IMR-90 (cell line): Measurements from ENCODE around the gene ZNF341. TPM values are rescaled to one million over a fixed set of nuclear protein-coding genes. Genes with fewer than 3 reads are reported as not detected.

ENCODE experiments used
- ATAC-seq: fragments of 200-7000 bp; cut with Tn5 transposase; 2 replicates; pipeline ENCODE4 v1.9.1; 2020; ENCODE audit warnings: low read depth, mild to moderate bottlenecking, moderate library complexity
- BruUV-seq: library from RNA; stranded (reverse); fragments of 400-500 nt; replicated peaks from 2 replicates; lab custom pipeline; 2021; lab: Mats Ljungman, UMichigan
- CTCF ChIA-PET: fragments of 300-600 bp; formaldehyde crosslinking; extraction: SDS; loops from one replicate; lab custom pipeline; 2021; ENCODE audit warnings: antibody characterized with exemption; lab: Yijun Ruan, JAX
- POLR2A ChIA-PET: fragments of 300-600 bp; sonication (Branson Sonifier 250); formaldehyde crosslinking; loops from one replicate; lab custom pipeline; 2022; ENCODE audit warnings: antibody characterized with exemption; ENCODE audit not compliant: unreplicated experiment; lab: Charles Lee
- DNase-seq: peaks from one replicate; pipeline ENCODE4 v3.0.0; 2013
- H2AFZ ChIP-seq: replicated peaks from 2 replicates; pipeline ENCODE3; 2013; ENCODE audit warnings: low read length, mild to moderate bottlenecking; ENCODE audit not compliant: poor library complexity
- H2AK5ac ChIP-seq: 2 replicates; pipeline ENCODE4 v1.6.1; 2013; ENCODE audit warnings: low read depth, low read length, inconsistent platforms
- H2AK9ac ChIP-seq: replicated peaks from 2 replicates; pipeline ENCODE3; 2013; ENCODE audit warnings: mild to moderate bottlenecking, low read depth, low read length, moderate library complexity; ENCODE audit not compliant: poor library complexity
- H2BK120ac ChIP-seq: 2 replicates; pipeline ENCODE4 v1.6.1; 2013; ENCODE audit warnings: low read depth, low read length, inconsistent platforms
- H2BK15ac ChIP-seq: 3 replicates; pipeline ENCODE4 v1.6.1; 2013; ENCODE audit warnings: low read depth, low read length, inconsistent platforms
- H2BK20ac ChIP-seq: 2 replicates; pipeline ENCODE4 v1.6.1; 2013; ENCODE audit warnings: low read depth, mild to moderate bottlenecking, inconsistent platforms, low read length, moderate library complexity
- H2BK5ac ChIP-seq: 2 replicates; pipeline ENCODE4 v1.6.1; 2013; ENCODE audit warnings: mild to moderate bottlenecking, low read depth, low read length, inconsistent platforms; ENCODE audit not compliant: poor library complexity, severe bottlenecking
- H3K14ac ChIP-seq: replicated peaks from 2 replicates; pipeline ENCODE4 v1.6.1; 2013; ENCODE audit warnings: low read depth, low read length, inconsistent platforms
- H3K18ac ChIP-seq: 2 replicates; pipeline ENCODE4 v1.6.1; 2013; ENCODE audit warnings: low read depth, low read length, control low read depth
- H3K23ac ChIP-seq: 2 replicates; pipeline ENCODE4 v1.6.1; 2013; ENCODE audit warnings: low read depth, low read length, inconsistent platforms
- H3K27ac ChIP-seq: 2 replicates; pipeline ENCODE4 v1.5.1; 2013; ENCODE audit warnings: mild to moderate bottlenecking, control low read depth, low read length; ENCODE audit not compliant: insufficient read depth
- H3K27me3 ChIP-seq: 2 replicates; pipeline ENCODE4 v1.6.1; 2013; ENCODE audit warnings: low read length; ENCODE audit not compliant: control insufficient read depth, insufficient read depth
- H3K36me3 ChIP-seq: 2 replicates; pipeline ENCODE4 v1.6.1; 2013; ENCODE audit warnings: low read length, mixed read lengths; ENCODE audit not compliant: control insufficient read depth, insufficient read depth
- H3K4ac ChIP-seq: 2 replicates; pipeline ENCODE4 v1.6.1; 2013; ENCODE audit warnings: low read depth, low read length, inconsistent platforms
- H3K4me1 ChIP-seq: 2 replicates; pipeline ENCODE4 v1.6.1; 2013; ENCODE audit warnings: low read length, mixed read lengths; ENCODE audit not compliant: control insufficient read depth, insufficient read depth
- H3K4me2 ChIP-seq: 2 replicates; pipeline ENCODE4 v1.6.1; 2013; ENCODE audit warnings: low read depth, mild to moderate bottlenecking, control low read depth, low read length, moderate library complexity
- H3K4me3 ChIP-seq: 2 replicates; pipeline ENCODE4 v1.5.1; 2013; ENCODE audit warnings: low read depth, mild to moderate bottlenecking, control low read depth, low read length, moderate library complexity; ENCODE audit not compliant: insufficient read depth
- H3K56ac ChIP-seq: 2 replicates; pipeline ENCODE4 v1.6.1; 2013; ENCODE audit warnings: low read length, inconsistent platforms; ENCODE audit not compliant: insufficient read depth; ENCODE audit errors: extremely low read depth
- H3K79me1 ChIP-seq, 2 experiments: 2 replicates each; pipeline ENCODE4 v1.6.1; 2013; ENCODE audit warnings: low read length in 2 of 2, inconsistent platforms in 1 of 2, low read depth in 1 of 2
- H3K9ac ChIP-seq: 2 replicates; pipeline ENCODE4 v1.6.1; 2013; ENCODE audit warnings: low read depth, low read length, control low read depth
- H3K9me1 ChIP-seq: 2 replicates; pipeline ENCODE4 v1.6.1; 2013; ENCODE audit warnings: low read length, inconsistent platforms; ENCODE audit not compliant: insufficient read depth
- H3K9me3 ChIP-seq: 2 replicates; pipeline ENCODE4 v1.6.1; 2013; ENCODE audit warnings: low read length; ENCODE audit not compliant: control insufficient read depth, insufficient read depth
- H4K20me1 ChIP-seq: 2 replicates; pipeline ENCODE4 v1.6.1; 2013; ENCODE audit warnings: low read length, inconsistent platforms; ENCODE audit not compliant: insufficient read depth
- H4K5ac ChIP-seq: 2 replicates; pipeline ENCODE4 v1.6.1; 2013; ENCODE audit warnings: mild to moderate bottlenecking, low read depth, low read length, control low read depth
- H4K8ac ChIP-seq, 2 experiments: 2 replicates each; pipeline ENCODE4 v1.6.1; 2013; ENCODE audit warnings: low read depth in 2 of 2, low read length in 2 of 2, control low read depth in 1 of 2, inconsistent platforms in 1 of 2
- H4K91ac ChIP-seq: 2 replicates; pipeline ENCODE4 v1.6.1; 2013; ENCODE audit warnings: low read depth, low read length, inconsistent platforms; ENCODE audit not compliant: insufficient read depth
- BHLHE40 ChIP-seq: fragments of 150-350 bp; IDR thresholded peaks from 2 replicates; pipeline ENCODE4 v1.6.1; 2016; ENCODE audit warnings: mild to moderate bottlenecking, low read depth, low read length
- CEBPB ChIP-seq: IDR thresholded peaks from 2 replicates; pipeline ENCODE4 v1.6.1; 2012; ENCODE audit warnings: low read depth, low read length, improper control_type of control experiment
- CHD1 ChIP-seq: IDR thresholded peaks from 2 replicates; pipeline ENCODE4 v1.6.1; 2012; ENCODE audit warnings: low read depth, low read length, improper control_type of control experiment
- FOS ChIP-seq: fragments of 150-350 bp; IDR thresholded peaks from 2 replicates; pipeline ENCODE4 v1.6.1; 2016; ENCODE audit warnings: low read depth, low read length
- MAFK ChIP-seq: IDR thresholded peaks from 2 replicates; pipeline ENCODE4 v1.6.1; 2012; ENCODE audit warnings: low read depth, low read length, improper control_type of control experiment
- MAZ ChIP-seq: IDR thresholded peaks from 2 replicates; pipeline ENCODE4 v1.6.1; 2012; ENCODE audit warnings: low read depth, mild to moderate bottlenecking, low read length, improper control_type of control experiment, moderate library complexity, borderline replicate concordance
- NFE2L2 ChIP-seq: fragments of 150-350 bp; IDR thresholded peaks from 2 replicates; pipeline ENCODE4 v1.6.1; 2016; ENCODE audit warnings: low read depth, mild to moderate bottlenecking, low read length
- RAD21 ChIP-seq: IDR thresholded peaks from 2 replicates; pipeline ENCODE4 v1.6.1; 2012; ENCODE audit warnings: low read length, improper control_type of control experiment
- RCOR1 ChIP-seq: IDR thresholded peaks from 2 replicates; pipeline ENCODE4 v1.6.1; 2012; ENCODE audit warnings: mild to moderate bottlenecking, low read length, improper control_type of control experiment; ENCODE audit not compliant: insufficient replicate concordance
- RFX5 ChIP-seq: IDR thresholded peaks from 2 replicates; pipeline ENCODE4 v1.8.0; 2012; ENCODE audit warnings: low read depth, mild to moderate bottlenecking, low read length, moderate library complexity
- SMC3 ChIP-seq: fragments of 150-350 bp; IDR thresholded peaks from 2 replicates; pipeline ENCODE4 v1.6.1; 2016; ENCODE audit warnings: low read depth, mild to moderate bottlenecking, antibody characterized with exemption, low read length, moderate library complexity
- WGBS, 2 experiments: methylation state at CpG; one replicate each; pipeline versions ENCODE4 v1.1.5 to v1.1.7; 2013; ENCODE audit warnings: missing lambda C conversion rate in 2 of 2; ENCODE audit not compliant: insufficient read length in 1 of 2; ENCODE audit errors: extremely low coverage in 2 of 2; 5-methylcytosine and 5-hydroxymethylcytosine counted together
- dilution Hi-C: fragments of 300-500 bp; cut with HindIII; formaldehyde crosslinking; loops from one replicate; pipeline ENCODE4 v1.14.3; 2018; ENCODE audit warnings: low sequenced_read_pairs; ENCODE audit not compliant: unreplicated experiment
- in situ Hi-C: fragments of 300-500 bp; cut with MboI; formaldehyde crosslinking; loops from 3 replicates; pipeline ENCODE4 v1.14.3; 2019; ENCODE audit warnings: low sequenced_read_pairs, inconsistent platforms, mixed read lengths
- intact Hi-C: fragments of 100-400 bp; cut with micrococcal nuclease; formaldehyde crosslinking; loops from 2 replicates; pipeline ENCODE4 v1.10.0; 2022
- polyA plus RNA-seq, 3 experiments: library from polyadenylated mRNA; depleted of rRNA; stranded (reverse); fragments of >200 nt; gene quantifications; 2 replicates each; pipeline ENCODE4 v1.2.3, GENCODE V29; 2012; ENCODE audit warnings: low replicate concordance in 1 of 3
- total RNA-seq: library from RNA; depleted of rRNA; stranded (reverse); fragments of >200 nt; gene quantifications from 2 replicates; pipeline ENCODE4 v1.2.3, GENCODE V29; 2012
- TF ChIP-seq, protein P1 (sequence below): conservative IDR thresholded peaks from 2 replicates; pipeline ENCODE4 v1.5.1; 2012; ENCODE audit warnings: mild to moderate bottlenecking, low read depth, low read length, improper control_type of control experiment

ZNF341 gene
- total and polyA plus RNA-seq, 2 of the 4 experiments (the other 2 are of a cell fraction), result 1.1 to 3.4 TPM

DNA sequence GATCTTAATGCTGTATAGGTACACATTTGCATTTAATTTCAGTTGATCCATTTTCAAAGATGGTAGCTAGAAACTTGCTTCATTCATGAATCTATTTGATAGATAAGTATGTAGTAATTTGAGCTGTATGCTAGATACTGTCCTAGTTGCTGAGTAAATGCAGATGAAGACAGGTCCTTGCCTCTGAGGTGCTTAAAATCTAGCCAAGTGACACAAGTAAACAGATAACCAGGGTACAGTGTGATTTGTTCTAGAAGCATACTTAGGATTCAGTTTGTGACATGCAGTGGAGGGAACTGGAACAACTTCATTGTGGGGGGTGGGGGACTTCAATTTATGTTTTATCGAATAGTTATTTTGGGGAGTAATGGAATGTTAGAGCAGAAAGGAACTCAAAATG lies 88.6 kb downstream of the ZNF341 start:
- DNase-seq (no peak), ATAC-seq (no peak)
- H3K9ac ChIP-seq, result no peak overlapping the region
- no peaks in the 10 kb centered on the region for H3K27me3 ChIP-seq
- no peak overlapping the region for H2AFZ ChIP-seq
- no peak overlapping the region for H3K23ac ChIP-seq
- no peak overlapping the region for H3K18ac ChIP-seq
- H2BK5ac ChIP-seq, result no peak overlapping the region
- no peak overlapping the region for H4K5ac ChIP-seq
- H3K9me3 ChIP-seq, result no peaks in the 10 kb centered on the region
- no peak overlapping the region for H2BK120ac ChIP-seq
- no peak overlapping the region for H2AK5ac ChIP-seq
- peaks cover 6% of the 10 kb centered on the region for H3K36me3 ChIP-seq
- no peak overlapping the region for H2BK15ac ChIP-seq
- no peak overlapping the region for H3K27ac ChIP-seq
- no peak overlapping the region for H2AK9ac ChIP-seq
- no peak overlapping the region for H4K91ac ChIP-seq
- CTCF ChIA-PET, result no interaction called here
- no peak overlapping the region for H3K4me3 ChIP-seq
- H3K56ac ChIP-seq, result no peak overlapping the region
- H3K14ac ChIP-seq, result no peak overlapping the region
- intact Hi-C loops (no loop called here), in situ Hi-C loops (no loop called here), dilution Hi-C loops (no loop called here)
- BruUV-seq, result no TSS peak
- H4K8ac ChIP-seq, result no peak overlapping the region
- H3K4me1 ChIP-seq, result peaks cover 2% of the 10 kb centered on the region; the same call in 1 of the 2 replicates
- WGBS, 2 experiments, result 89 to 100% methylated on average over 1 of the region's 1 CpG
- H2BK20ac ChIP-seq, result no peak overlapping the region
- H3K4me2 ChIP-seq, result no peak overlapping the region
- H3K79me1 ChIP-seq, result peaks cover 50 to 88% of the 10 kb centered on the region in 2 experiments
- TF ChIP-seq SMC3 (no peak), FOS (no peak), CEBPB (no peak), RFX5 (no peak), CHD1 (no peak), RCOR1 (no peak), MAZ (no peak), BHLHE40 (no peak), MAFK (no peak), RAD21 (no peak), NFE2L2 (no peak)
- TF ChIP-seq, protein P1, sequence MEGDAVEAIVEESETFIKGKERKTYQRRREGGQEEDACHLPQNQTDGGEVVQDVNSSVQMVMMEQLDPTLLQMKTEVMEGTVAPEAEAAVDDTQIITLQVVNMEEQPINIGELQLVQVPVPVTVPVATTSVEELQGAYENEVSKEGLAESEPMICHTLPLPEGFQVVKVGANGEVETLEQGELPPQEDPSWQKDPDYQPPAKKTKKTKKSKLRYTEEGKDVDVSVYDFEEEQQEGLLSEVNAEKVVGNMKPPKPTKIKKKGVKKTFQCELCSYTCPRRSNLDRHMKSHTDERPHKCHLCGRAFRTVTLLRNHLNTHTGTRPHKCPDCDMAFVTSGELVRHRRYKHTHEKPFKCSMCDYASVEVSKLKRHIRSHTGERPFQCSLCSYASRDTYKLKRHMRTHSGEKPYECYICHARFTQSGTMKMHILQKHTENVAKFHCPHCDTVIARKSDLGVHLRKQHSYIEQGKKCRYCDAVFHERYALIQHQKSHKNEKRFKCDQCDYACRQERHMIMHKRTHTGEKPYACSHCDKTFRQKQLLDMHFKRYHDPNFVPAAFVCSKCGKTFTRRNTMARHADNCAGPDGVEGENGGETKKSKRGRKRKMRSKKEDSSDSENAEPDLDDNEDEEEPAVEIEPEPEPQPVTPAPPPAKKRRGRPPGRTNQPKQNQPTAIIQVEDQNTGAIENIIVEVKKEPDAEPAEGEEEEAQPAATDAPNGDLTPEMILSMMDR, result no peak
- H3K4ac ChIP-seq, result no peak overlapping the region
- H3K9me1 ChIP-seq, result peaks cover 34% of the 10 kb centered on the region
- peaks cover 96% of the 10 kb centered on the region for H4K20me1 ChIP-seq
- POLR2A ChIA-PET, result interaction anchor here (0.5 kb wide), 1 partner anchor 455 kb away, joined by 6 read pairs; no protein-coding TSS in a partner anchor
